Tibial nerve (tissue), 4 donors: ENCODE data around the gene DIMT1. TPM values are rescaled to one million over a fixed set of nuclear protein-coding genes. Genes with fewer than 3 reads are reported as not detected.
A peak's percentile ranks its signal among the peaks of the same experiment; 100 is the strongest.

Source experiments
- DNase-seq, 2 donors: peaks; one replicate each; pipeline ENCODE4 v3.0.0-alpha.2; 2019; ENCODE audit warnings: low spot score in 2 of 2
- H3K27ac ChIP-seq, 4 donors: fragments of 200-600 bp; sonication (generic) in 3 of 4; one replicate each; pipeline ENCODE4 v1.5.1; 2017 to 2019; ENCODE audit warnings: mild to moderate bottlenecking in 1 of 4
- H3K27me3 ChIP-seq, 2 donors: fragments of 200-600 bp; sonication (generic) in 1 of 2; one replicate each; pipeline versions ENCODE4 v1.5.1 to v1.6.0; 2017 to 2019
- H3K36me3 ChIP-seq, 3 donors: fragments of 200-600 bp; sonication (generic); one replicate each; pipeline ENCODE4 v1.5.1; 2018 to 2019
- H3K4me1 ChIP-seq, 4 donors: fragments of 200-600 bp; sonication (generic) in 3 of 4; one replicate each; pipeline ENCODE4 v1.5.1; 2017 to 2019
- H3K4me3 ChIP-seq, 4 donors: fragments of 200-600 bp; sonication (generic) in 3 of 4; one replicate each; pipeline ENCODE4 v1.5.1; 2017 to 2019; ENCODE audit warnings: mild to moderate bottlenecking in 1 of 4, moderate library complexity in 1 of 4
- H3K9me3 ChIP-seq, 4 donors: fragments of 200-600 bp; sonication (generic) in 3 of 4; one replicate each; pipeline ENCODE4 v1.5.1; 2017 to 2019
- CTCF ChIP-seq, 5 experiments: fragments of 200-600 bp in 3 of 5; fragments of 450-650 bp in 2 of 5; sonication (generic) in 3 of 5; IDR thresholded peaks; one replicate each; pipeline ENCODE4 v1.5.1; 2016 to 2019; ENCODE audit warnings: antibody characterized with exemption in 5 of 5, mild to moderate bottlenecking in 3 of 5, moderate library complexity in 2 of 5
- EP300 ChIP-seq, 2 donors: sonication (generic); formaldehyde crosslinking; IDR thresholded peaks; one replicate each; pipeline ENCODE4 v1.6.1; 2017; ENCODE audit warnings: antibody characterized with exemption in 2 of 2, mild to moderate bottlenecking in 1 of 2
- POLR2A ChIP-seq, 2 donors: fragments of 450-650 bp; IDR thresholded peaks; one replicate each; pipeline ENCODE4 v1.6.1; 2017; ENCODE audit warnings: antibody characterized with exemption in 2 of 2, mild to moderate bottlenecking in 2 of 2, moderate library complexity in 2 of 2
- WGBS, 2 donors: methylation state at CpG; one replicate each; pipeline ENCODE4 v1.1.5; 2018; 5-methylcytosine and 5-hydroxymethylcytosine counted together
- total RNA-seq, 4 donors: library from RNA; depleted of rRNA; stranded (reverse); fragments of >200 nt; gene quantifications; one replicate each; pipeline ENCODE4 v1.1.0, GENCODE V29; 2016

DIMT1 gene
- total RNA-seq, 4 donors from 2014 or later, result 16.2 to 22.2 (median 17.5) TPM

GRCh38 chr5:62431735-62432620, 28.3 kb upstream of the DIMT1 start:
- H3K9me3 ChIP-seq, result no peaks in the 10 kb centered on the region
- WGBS, 2 donors, result 68 to 74% methylated on average over 11 of the region's 11 CpGs
- peak overlapping the region; percentile 11 to 88 (median 75) for H3K27ac ChIP-seq
- no peaks in the 10 kb centered on the region for H3K36me3 ChIP-seq
- no peak overlapping the region for H3K4me3 ChIP-seq
- no peak for TF ChIP-seq CTCF (IDR thresholded peaks at IDR 0.05)
- TF ChIP-seq EP300 (IDR thresholded peaks at IDR 0.05), result no peak
- no peak for TF ChIP-seq POLR2A (IDR thresholded peaks at IDR 0.05)
- H3K27me3 ChIP-seq, result no peaks in the 10 kb centered on the region
- H3K4me1 ChIP-seq, result peaks cover 0 to 38% (median 22%) of the 10 kb centered on the region in 4 donors
- DNase-seq, result peak in 1 of 2 donors; percentile 46

GRCh38 chr5:62424763-62425162, 21.1 kb upstream of the DIMT1 start:
- WGBS, 2 donors, result 89 to 94% methylated on average over 1 of the region's 1 CpG
- H3K4me3 ChIP-seq, result no peak overlapping the region
- no peak for TF ChIP-seq POLR2A (IDR thresholded peaks at IDR 0.05)
- no peak for TF ChIP-seq CTCF (IDR thresholded peaks at IDR 0.05)
- no peak for TF ChIP-seq EP300 (IDR thresholded peaks at IDR 0.05)
- no peak overlapping the region for H3K27ac ChIP-seq
- no peaks in the 10 kb centered on the region for H3K4me1 ChIP-seq
- no peaks in the 10 kb centered on the region for H3K9me3 ChIP-seq
- H3K27me3 ChIP-seq, result no peaks in the 10 kb centered on the region
- DNase-seq, result no peak
- peaks cover 0 to 7% (median 0%) of the 10 kb centered on the region in 3 donors for H3K36me3 ChIP-seq

GRCh38 chr5:62421414-62421813, 17.7 kb upstream of the DIMT1 start:
- H3K27me3 ChIP-seq, result no peaks in the 10 kb centered on the region
- no peaks in the 10 kb centered on the region for H3K9me3 ChIP-seq
- 77 to 80% methylated on average over 1 of the region's 1 CpG for WGBS, 2 donors
- H3K4me3 ChIP-seq, result no peak overlapping the region
- TF ChIP-seq EP300 (IDR thresholded peaks at IDR 0.05) (no peak), CTCF (IDR thresholded peaks at IDR 0.05) (no peak), POLR2A (IDR thresholded peaks at IDR 0.05) (no peak)
- no peaks in the 10 kb centered on the region for H3K4me1 ChIP-seq
- no peak overlapping the region for H3K27ac ChIP-seq
- DNase-seq, result no peak
- H3K36me3 ChIP-seq, result peaks cover 0 to 7% (median 0%) of the 10 kb centered on the region in 3 donors

GRCh38 chr5:62419609-62420008, 15.9 kb upstream of the DIMT1 start:
- Histone ChIP-seq H3K27ac (no peak overlapping the region), H3K27me3 (no peaks in the 10 kb centered on the region), H3K4me3 (no peak overlapping the region), H3K36me3 (peaks cover 0 to 7% (median 0%) of the 10 kb centered on the region in 3 donors), H3K9me3 (no peaks in the 10 kb centered on the region), H3K4me1 (peaks cover 0 to 4% (median 0%) of the 10 kb centered on the region in 4 donors)
- TF ChIP-seq CTCF (IDR thresholded peaks at IDR 0.05) (no peak), EP300 (IDR thresholded peaks at IDR 0.05) (no peak), POLR2A (IDR thresholded peaks at IDR 0.05) (no peak)
- 97 to 98% methylated on average over 3 of the region's 3 CpGs for WGBS, 2 donors
- no peak for DNase-seq

- no peak for DNase-seq
- TF ChIP-seq EP300 (IDR thresholded peaks at IDR 0.05) (no peak), CTCF (IDR thresholded peaks at IDR 0.05) (no peak), POLR2A (IDR thresholded peaks at IDR 0.05) (no peak)
- Histone ChIP-seq H3K4me3 (no peak overlapping the region), H3K4me1 (peaks cover 0 to 14% (median 4%) of the 10 kb centered on the region in 4 donors), H3K9me3 (no peaks in the 10 kb centered on the region), H3K27ac (no peak overlapping the region), H3K27me3 (no peaks in the 10 kb centered on the region), H3K36me3 (no peaks in the 10 kb centered on the region)
- WGBS, 2 donors, result 87 to 89% methylated on average over 4 of the region's 4 CpGs
These were observed 14.9 kb upstream of the DIMT1 start for GRCh38 chr5:62418462-62419076.
